K562 (cell line): ENCODE results near the gene PPP2R2B.

Source experiments
- CAMTA2 ChIP-seq: fragments of 250-450 bp; sonication (Bioruptor Pico); conservative IDR thresholded peaks from 2 replicates; pipeline ENCODE4 v1.5.1; 2022
- CTCF ChIP-seq, 3 experiments: IDR thresholded peaks in 2 of 3; conservative IDR thresholded peaks in 1 of 3; 2 replicates each; pipeline ENCODE4 v1.5.1; 2011 to 2012; ENCODE audit warnings: low read length in 3 of 3, mild to moderate bottlenecking in 3 of 3, control low read depth in 2 of 3, improper control_type of control experiment in 1 of 3, inconsistent platforms in 1 of 3, low read depth in 1 of 3, mixed read lengths in 1 of 3, moderate library complexity in 1 of 3; ENCODE audit not compliant: insufficient read depth in 2 of 3
- DEAF1 ChIP-seq: fragments of 450-650 bp; formaldehyde crosslinking; IDR thresholded peaks from 2 replicates; pipeline ENCODE4 v1.4.0; 2020; ENCODE audit warnings: mild to moderate bottlenecking, moderate library complexity
- HNRNPH1 ChIP-seq: fragments of 200-400 bp; formaldehyde crosslinking; optimal IDR thresholded peaks from 2 replicates; pipeline ENCODE3; 2017; ENCODE audit warnings: low read depth, mild to moderate bottlenecking, low read length, moderate library complexity
- ZNF217 ChIP-seq: sonication (generic); formaldehyde crosslinking; IDR thresholded peaks from 2 replicates; pipeline ENCODE4 v1.8.0; 2022; ENCODE audit warnings: mild to moderate bottlenecking, missing genetic modification reagents
- ZNF274 ChIP-seq: IDR thresholded peaks from 2 replicates; pipeline ENCODE4 v1.6.1; 2011; ENCODE audit warnings: low read depth, mild to moderate bottlenecking, low read length, moderate library complexity, borderline replicate concordance

GRCh38 chr5:146818822-146819221 is 59.7 kb downstream of the PPP2R2B start:
- no peak for TF ChIP-seq HNRNPH1
- TF ChIP-seq ZNF217: no peak
- TF ChIP-seq ZNF274: no peak
- TF ChIP-seq CAMTA2 (CRISPR knock-in tag): no peak
- TF ChIP-seq CTCF (IDR thresholded peaks at IDR 0.05 in 2 of 3, conservative IDR thresholded peaks at IDR 0.05 in 1 of 3; ENCODE audit: insufficient read depth in 2 of 3, low read depth in 1 of 3, low read length in 3 of 3): no peak
- no peak for TF ChIP-seq DEAF1 (CRISPR knock-in tag)
